WTC11 (cell line): ENCODE data around the gene PALM2AKAP2.

Experiments
- CTCF ChIP-seq: fragments of 200-600 bp; IDR thresholded peaks from 2 replicates; pipeline ENCODE4 v1.8.0; 2022; ENCODE audit warnings: antibody characterized with exemption
- KAT7 ChIP-seq: sonication (generic); formaldehyde crosslinking; IDR thresholded peaks from 2 replicates; pipeline ENCODE4 v1.8.1; 2023; ENCODE audit warnings: missing genetic modification reagents, mild to moderate bottlenecking, borderline replicate concordance
- USF1 ChIP-seq: sonication (generic); formaldehyde crosslinking; IDR thresholded peaks from 2 replicates; pipeline ENCODE4 v1.8.0; 2022; ENCODE audit warnings: mild to moderate bottlenecking, missing genetic modification reagents
- ZNF263 ChIP-seq: sonication (generic); formaldehyde crosslinking; IDR thresholded peaks from 2 replicates; pipeline ENCODE4 v1.8.1; 2022; ENCODE audit warnings: low read depth, mild to moderate bottlenecking, moderate library complexity, missing genetic modification reagents
- TF ChIP-seq, protein P1 (sequence below): fragments of 250-450 bp; sonication (Bioruptor Pico); IDR thresholded peaks from 2 replicates; pipeline ENCODE4 v1.9.0; 2021; ENCODE audit warnings: mild to moderate bottlenecking, borderline replicate concordance

- TF ChIP-seq CTCF (no peak), KAT7 (CRISPR knock-in tag) (no peak), USF1 (no peak), ZNF263 (CRISPR knock-in tag) (no peak)
- TF ChIP-seq, protein P1, sequence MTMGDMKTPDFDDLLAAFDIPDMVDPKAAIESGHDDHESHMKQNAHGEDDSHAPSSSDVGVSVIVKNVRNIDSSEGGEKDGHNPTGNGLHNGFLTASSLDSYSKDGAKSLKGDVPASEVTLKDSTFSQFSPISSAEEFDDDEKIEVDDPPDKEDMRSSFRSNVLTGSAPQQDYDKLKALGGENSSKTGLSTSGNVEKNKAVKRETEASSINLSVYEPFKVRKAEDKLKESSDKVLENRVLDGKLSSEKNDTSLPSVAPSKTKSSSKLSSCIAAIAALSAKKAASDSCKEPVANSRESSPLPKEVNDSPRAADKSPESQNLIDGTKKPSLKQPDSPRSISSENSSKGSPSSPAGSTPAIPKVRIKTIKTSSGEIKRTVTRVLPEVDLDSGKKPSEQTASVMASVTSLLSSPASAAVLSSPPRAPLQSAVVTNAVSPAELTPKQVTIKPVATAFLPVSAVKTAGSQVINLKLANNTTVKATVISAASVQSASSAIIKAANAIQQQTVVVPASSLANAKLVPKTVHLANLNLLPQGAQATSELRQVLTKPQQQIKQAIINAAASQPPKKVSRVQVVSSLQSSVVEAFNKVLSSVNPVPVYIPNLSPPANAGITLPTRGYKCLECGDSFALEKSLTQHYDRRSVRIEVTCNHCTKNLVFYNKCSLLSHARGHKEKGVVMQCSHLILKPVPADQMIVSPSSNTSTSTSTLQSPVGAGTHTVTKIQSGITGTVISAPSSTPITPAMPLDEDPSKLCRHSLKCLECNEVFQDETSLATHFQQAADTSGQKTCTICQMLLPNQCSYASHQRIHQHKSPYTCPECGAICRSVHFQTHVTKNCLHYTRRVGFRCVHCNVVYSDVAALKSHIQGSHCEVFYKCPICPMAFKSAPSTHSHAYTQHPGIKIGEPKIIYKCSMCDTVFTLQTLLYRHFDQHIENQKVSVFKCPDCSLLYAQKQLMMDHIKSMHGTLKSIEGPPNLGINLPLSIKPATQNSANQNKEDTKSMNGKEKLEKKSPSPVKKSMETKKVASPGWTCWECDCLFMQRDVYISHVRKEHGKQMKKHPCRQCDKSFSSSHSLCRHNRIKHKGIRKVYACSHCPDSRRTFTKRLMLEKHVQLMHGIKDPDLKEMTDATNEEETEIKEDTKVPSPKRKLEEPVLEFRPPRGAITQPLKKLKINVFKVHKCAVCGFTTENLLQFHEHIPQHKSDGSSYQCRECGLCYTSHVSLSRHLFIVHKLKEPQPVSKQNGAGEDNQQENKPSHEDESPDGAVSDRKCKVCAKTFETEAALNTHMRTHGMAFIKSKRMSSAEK (CRISPR knock-in tag), result no peak
Measured at GRCh38 chr9:109765278-109765677, 14.7 kb upstream of the PALM2AKAP2 start.
